Activated CD4-positive, CD25-positive, alpha-beta regulatory T cell treated with anti-CD3 and anti-CD28 coated beads, Interleukin-2, amount 50 U/mL, for 16 hours (primary cell): ENCODE results near the gene SLC14A1.

Experiments
- DNase-seq: peaks from one replicate; pipeline ENCODE4 v3.0.0-alpha.2; 2020; ENCODE audit warnings: low read depth, low spot score

SLC14A1 gene

DNA sequence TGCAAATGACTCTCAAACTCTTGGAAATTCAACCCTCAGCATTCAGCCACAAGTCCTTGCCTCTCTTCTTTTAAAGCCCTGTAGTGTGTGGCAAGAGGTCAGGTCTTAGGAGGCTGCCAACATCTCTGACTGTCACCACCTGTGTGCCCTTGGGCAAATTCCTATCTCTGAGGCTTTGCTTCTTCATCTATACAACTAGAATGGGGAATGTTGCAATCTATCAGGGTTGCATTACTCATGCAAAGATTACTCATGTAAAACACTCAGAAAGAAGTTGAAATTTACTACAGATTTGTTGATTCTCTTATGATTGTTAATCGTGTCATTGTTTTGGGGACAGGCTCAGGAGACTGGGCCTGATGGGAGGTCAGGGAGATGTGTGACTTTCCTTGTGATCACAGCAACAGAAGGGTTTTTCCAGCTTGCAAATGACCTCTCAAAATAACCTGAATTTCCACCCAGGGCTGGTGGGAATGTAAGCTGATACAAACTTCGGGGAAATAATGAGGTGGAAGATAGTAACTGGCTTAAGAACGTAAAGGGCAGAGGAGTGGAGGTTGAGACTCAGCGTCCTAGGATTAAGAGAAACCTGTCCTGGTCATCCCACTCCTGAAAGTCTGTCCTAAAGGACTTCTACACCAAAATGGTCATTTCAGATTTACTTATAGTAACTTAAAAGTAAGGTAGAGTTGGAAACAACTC lies 69.4 kb downstream of the SLC14A1 start:
- DNase-seq = no peak

DNA sequence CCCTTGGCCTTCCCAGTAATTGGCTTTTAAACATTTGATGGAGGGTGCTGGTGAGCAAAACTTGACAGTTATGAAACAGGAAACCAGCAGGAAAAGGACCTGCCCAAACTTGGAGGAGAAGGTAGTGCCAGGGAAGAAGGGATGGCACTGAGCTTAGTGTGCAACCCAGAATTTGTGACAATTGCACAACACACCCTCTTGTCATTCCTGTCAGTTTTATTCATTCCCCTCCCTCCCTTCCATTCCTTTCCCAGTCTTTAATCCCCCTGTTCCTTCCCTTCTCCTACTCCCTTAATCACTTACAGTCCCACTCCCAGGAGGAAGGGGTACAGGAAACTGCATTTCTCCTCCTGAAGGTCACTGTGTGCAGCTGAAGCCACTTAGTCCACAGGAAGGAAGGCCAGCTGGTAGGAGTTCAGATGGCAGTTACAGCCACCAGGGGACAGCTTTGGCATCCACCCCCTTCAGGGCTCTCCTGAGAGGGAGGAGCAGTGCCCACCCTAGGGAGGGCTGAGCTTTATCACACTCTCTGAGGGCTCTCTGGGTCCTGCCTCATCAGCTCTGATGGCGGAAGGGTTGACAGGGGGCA lies 77.5 kb downstream of the SLC14A1 start:
- no peak for DNase-seq
